Mucosa of rectum (tissue), 2 donors: Measurements from ENCODE around the gene ZNF274.
"Not testable (repeated sequence)": the region's sequence is repeated elsewhere in the genome, so short reads cannot be mapped to it uniquely, and the experiment has no call there.

Source experiments
- H3K27ac ChIP-seq, 2 donors: one replicate each; pipeline ENCODE4 v1.7.0; 2013; ENCODE audit warnings: inconsistent platforms in 2 of 2, low read depth in 2 of 2, low read length in 2 of 2
- H3K27me3 ChIP-seq, 2 donors: one replicate each; pipeline ENCODE4 v1.7.0; 2013; ENCODE audit warnings: low read length in 2 of 2; ENCODE audit not compliant: control insufficient read depth in 2 of 2, insufficient read depth in 2 of 2
- H3K36me3 ChIP-seq, 2 donors: one replicate each; pipeline ENCODE4 v1.7.0; 2013; ENCODE audit warnings: low read length in 2 of 2; ENCODE audit not compliant: control insufficient read depth in 2 of 2, insufficient read depth in 2 of 2
- H3K4me1 ChIP-seq, 2 donors: one replicate each; pipeline ENCODE4 v1.7.0; 2013; ENCODE audit warnings: low read length in 2 of 2, mild to moderate bottlenecking in 1 of 2; ENCODE audit not compliant: control insufficient read depth in 2 of 2, insufficient read depth in 2 of 2
- H3K4me3 ChIP-seq, 2 donors: one replicate each; pipeline ENCODE4 v1.7.0; 2013; ENCODE audit warnings: low read length in 2 of 2
- H3K9ac ChIP-seq, 2 donors: one replicate each; pipeline ENCODE4 v1.7.0; 2013; ENCODE audit warnings: low read length in 2 of 2, low read depth in 1 of 2, mild to moderate bottlenecking in 1 of 2
- H3K9me3 ChIP-seq, 2 donors: one replicate each; pipeline ENCODE4 v1.7.0; 2013; ENCODE audit warnings: low read length in 2 of 2; ENCODE audit not compliant: control insufficient read depth in 2 of 2
- donor health status: healthy.
- donor health status: Normal muscosa, but diverticular disease.

Gene ZNF274

DNA sequence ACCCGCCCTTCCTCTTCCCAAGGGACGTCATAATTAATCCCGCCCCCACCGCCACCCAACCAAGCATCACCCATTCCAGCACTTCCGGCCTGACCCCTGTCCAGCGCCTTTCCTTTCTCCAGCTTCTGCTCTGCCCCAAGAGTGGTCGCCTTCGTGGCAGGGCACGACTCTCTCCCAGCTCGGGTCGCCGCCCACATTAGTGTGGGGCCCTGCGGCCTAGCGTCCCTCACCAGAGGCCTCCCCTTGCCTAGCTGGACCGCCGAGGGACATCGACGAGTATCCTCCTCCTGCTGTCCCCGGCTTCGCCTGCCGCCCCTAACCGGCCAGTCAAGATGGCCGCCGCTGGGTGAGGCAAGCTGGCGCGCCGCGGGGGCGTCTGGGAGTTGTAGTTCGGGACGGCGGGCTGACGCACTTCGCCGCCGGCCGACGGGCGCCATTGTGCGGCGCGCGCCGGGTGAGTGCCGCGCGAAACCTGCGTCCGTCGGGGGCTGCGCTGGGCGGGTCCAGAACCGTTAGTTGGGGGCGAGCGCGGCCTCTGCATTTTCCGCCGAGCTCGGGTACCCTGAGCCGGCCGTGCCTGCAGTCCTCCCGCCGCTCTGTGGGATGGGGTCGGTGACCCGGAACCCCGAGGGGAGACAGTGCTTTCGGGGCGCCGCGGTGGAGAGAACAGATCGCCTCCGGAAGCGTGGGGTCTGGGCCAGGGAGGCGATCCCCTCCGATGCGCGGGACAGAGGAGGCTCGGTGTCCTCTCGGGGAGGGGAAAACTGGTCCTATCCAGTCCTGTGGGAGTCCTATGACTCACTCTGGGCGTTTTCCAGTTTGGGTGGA lies at the start of gene ZNF274:
ZNF274 (plus strand) TSS at position 73 of the 828 bp plus-strand sequence. CDS start 905 bp downstream, outside the sequence.
- Histone ChIP-seq H3K9me3 (peaks cover 36 to 53% of the 10 kb centered on the region in 2 donors), H3K4me1 (peaks cover 0 to 10% of the 10 kb centered on the region in 2 donors), H3K4me3 (peak within 1 kb of the TSS; percentile 94), H3K27me3 (no peaks in the 10 kb centered on the region), H3K36me3 (peaks cover 19 to 25% of the 10 kb centered on the region in 2 donors), H3K9ac (peak within 1 kb of the TSS; percentile 94), H3K27ac (peak within 1 kb of the TSS; percentile 99 to 100)

DNA sequence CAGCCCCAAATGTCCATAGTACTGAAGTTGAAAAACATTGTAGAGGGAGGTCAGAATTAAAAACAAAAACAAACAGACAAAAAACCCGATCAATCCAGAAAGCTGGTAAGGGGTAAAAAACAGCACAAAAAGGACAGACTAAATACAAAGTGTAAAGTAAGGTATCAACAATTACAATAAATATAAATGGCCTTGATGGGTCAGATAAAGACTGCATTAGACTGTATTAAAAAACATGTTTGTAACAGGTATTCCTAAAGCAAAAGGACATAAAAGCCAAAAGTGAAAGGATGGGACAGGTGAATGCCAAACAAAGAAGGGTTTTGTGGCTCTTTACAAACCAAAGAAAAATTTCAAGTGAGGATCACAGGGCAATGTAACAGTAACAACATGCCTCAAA lies 48.6 kb upstream of the ZNF274 start:
- Histone ChIP-seq H3K4me3 (no peak overlapping the region), H3K9me3 (peaks cover 51% of the 10 kb centered on the region in 2 donors), H3K27ac (no peak overlapping the region), H3K27me3 (no peaks in the 10 kb centered on the region), H3K36me3 (peaks cover 29 to 49% of the 10 kb centered on the region in 2 donors), H3K9ac (no peak overlapping the region), H3K4me1 (no peaks in the 10 kb centered on the region)

- Histone ChIP-seq H3K9me3 (peaks cover 14 to 17% of the 10 kb centered on the region in 2 donors), H3K4me1 (peaks cover 4 to 5% of the 10 kb centered on the region in 2 donors), H3K36me3 (peaks cover 12 to 16% of the 10 kb centered on the region in 2 donors), H3K4me3 (peak overlapping the region in 1 of 2 donors; percentile 26), H3K27ac (no peak overlapping the region), H3K9ac (no peak overlapping the region), H3K27me3 (no peaks in the 10 kb centered on the region)
Measured at GRCh38 chr19:58145849-58146248, 37.0 kb upstream of the ZNF274 start.

GRCh38 chr19:58147475-58147874 lies 35.4 kb upstream of the ZNF274 start:
- H3K27me3 ChIP-seq, H3K27ac ChIP-seq, H3K9ac ChIP-seq, H3K4me3 ChIP-seq, H3K4me1 ChIP-seq, H3K36me3 ChIP-seq: not testable (repeated sequence)
- H3K9me3 ChIP-seq, result peaks cover 11% of the 10 kb centered on the region in 2 donors

DNA sequence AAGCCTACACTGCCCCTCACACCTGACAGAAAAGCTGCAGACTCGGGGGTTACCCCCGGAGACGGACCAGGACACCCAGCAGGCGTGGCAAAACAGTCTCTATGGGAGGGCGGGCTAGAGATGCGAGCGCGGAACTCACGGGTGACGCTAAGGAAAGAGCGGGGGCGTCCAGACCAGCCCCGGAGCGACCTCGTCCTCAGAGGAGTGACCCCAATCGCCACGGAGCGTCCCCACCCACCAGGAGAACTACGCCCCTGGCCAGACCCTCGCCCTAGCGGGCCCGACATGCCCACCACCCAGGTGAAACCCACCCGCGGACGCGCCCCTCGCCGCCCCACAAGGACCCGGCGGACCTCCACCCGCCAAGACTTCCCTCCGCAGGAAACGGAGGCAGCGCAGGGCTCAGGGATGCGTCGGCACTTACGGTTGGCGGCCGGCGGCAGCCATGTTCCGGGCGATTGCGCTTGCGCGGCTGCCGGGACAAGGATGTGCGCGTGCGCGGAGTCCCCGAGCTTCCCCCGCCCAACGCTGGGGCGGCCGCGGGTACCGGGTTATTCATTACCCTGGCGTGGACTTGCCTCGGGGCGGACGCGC lies 32.4 kb upstream of the ZNF274 start, which contains the start of gene ZNF329:
ZNF329 (minus strand) TSS at position 462 of the 594 bp plus-strand sequence. CDS start 21,286 bp downstream, outside the sequence.
- H3K4me3 ChIP-seq, result peak within 1 kb of the TSS; percentile 83
- H3K36me3 ChIP-seq, result no peaks in the 10 kb centered on the region

DNA sequence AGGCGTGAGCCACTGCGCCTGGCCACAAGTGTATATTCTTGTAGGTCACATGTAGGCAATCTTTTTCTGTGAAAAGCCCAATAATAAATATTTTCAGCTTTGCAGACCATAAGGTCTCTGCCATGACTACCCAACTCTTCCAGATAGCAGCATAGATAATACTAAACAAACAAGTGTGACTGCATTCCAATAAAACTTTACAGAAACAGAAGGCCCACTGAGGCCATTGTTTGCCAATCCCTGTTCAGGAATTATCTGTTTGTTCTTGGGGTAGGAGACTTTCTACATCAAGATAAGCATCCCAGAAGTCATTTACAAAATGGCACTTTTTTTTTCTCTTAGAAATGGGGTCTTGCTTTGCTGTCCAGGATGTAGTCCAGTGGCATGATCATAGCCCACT lies 29.5 kb upstream of the ZNF274 start:
- Histone ChIP-seq H3K9me3 (peaks cover 0 to 3% of the 10 kb centered on the region in 2 donors), H3K27me3 (no peaks in the 10 kb centered on the region), H3K9ac (no peak overlapping the region), H3K27ac (no peak overlapping the region), H3K4me3 (no peak overlapping the region), H3K36me3 (no peaks in the 10 kb centered on the region), H3K4me1 (peaks cover 9 to 17% of the 10 kb centered on the region in 2 donors)

More for the DNA sequence above, 32.4 kb upstream of the ZNF274 start, which contains the start of gene ZNF329:
- Histone ChIP-seq H3K4me1 (peaks cover 9 to 17% of the 10 kb centered on the region in 2 donors), H3K27ac (peak within 1 kb of the TSS; percentile 55 to 74), H3K9me3 (peaks cover 5 to 6% of the 10 kb centered on the region in 2 donors), H3K9ac (peak within 1 kb of the TSS; percentile 66 to 79), H3K27me3 (no peaks in the 10 kb centered on the region)

GRCh38 chr19:58154287-58154678 lies 28.6 kb upstream of the ZNF274 start:
- H3K9ac ChIP-seq, result peak overlapping the region; percentile 75 to 86
- peaks cover 9 to 17% of the 10 kb centered on the region in 2 donors for H3K4me1 ChIP-seq
- H3K4me3 ChIP-seq, result peak overlapping the region; percentile 79 to 84
- H3K27ac ChIP-seq, result peak overlapping the region; percentile 82 to 90
- no peaks in the 10 kb centered on the region for H3K36me3 ChIP-seq
- no peaks in the 10 kb centered on the region for H3K27me3 ChIP-seq
- H3K9me3 ChIP-seq, result no peaks in the 10 kb centered on the region

- H3K36me3 ChIP-seq, result no peaks in the 10 kb centered on the region
- peak overlapping the region; percentile 79 to 84 for H3K4me3 ChIP-seq
- no peaks in the 10 kb centered on the region for H3K27me3 ChIP-seq
- H3K9ac ChIP-seq, result peak overlapping the region; percentile 75 to 86
- H3K4me1 ChIP-seq, result peaks cover 6 to 16% of the 10 kb centered on the region in 2 donors
- H3K27ac ChIP-seq, result peak overlapping the region; percentile 82 to 90
- peaks cover 0 to under 1% of the 10 kb centered on the region in 2 donors for H3K9me3 ChIP-seq
Measured at GRCh38 chr19:58154679-58155648, 27.9 kb upstream of the ZNF274 start.

- H3K36me3 ChIP-seq, result no peaks in the 10 kb centered on the region
- peaks cover 4 to 13% of the 10 kb centered on the region in 2 donors for H3K4me1 ChIP-seq
- no peak overlapping the region for H3K4me3 ChIP-seq
- no peak overlapping the region for H3K9ac ChIP-seq
- peaks cover 4 to 5% of the 10 kb centered on the region in 2 donors for H3K9me3 ChIP-seq
- no peaks in the 10 kb centered on the region for H3K27me3 ChIP-seq
- no peak overlapping the region for H3K27ac ChIP-seq
Measured at GRCh38 chr19:58157045-58157728, 25.7 kb upstream of the ZNF274 start.
